ENCODE results near the gene SHPK. TPM values are rescaled to one million over a fixed set of nuclear protein-coding genes. Genes with fewer than 3 reads are reported as not detected.

Gene SHPK
- total and polyA plus RNA-seq, 10 donors: 2.3 to 13.6 (median 10.2) TPM

GRCh38 chr17:3657588-3657869, 21.5 kb upstream of the SHPK start:
- no peaks in the 10 kb centered on the region for H3K9me3 ChIP-seq
- H3K27me3 ChIP-seq (replicated peaks in 1 of 7): no peaks in the 10 kb centered on the region
- peaks cover 0 to 70% (median 2%) of the 10 kb centered on the region in 6 donors for H3K36me3 ChIP-seq
- peaks cover 0 to 33% (median 12%) of the 10 kb centered on the region in 6 donors for H3K4me1 ChIP-seq
- H3K4me3 ChIP-seq: no peak overlapping the region
- TF ChIP-seq POLR2AphosphoS5 (IDR thresholded peaks at IDR 0.05) (no peak), POLR2A (IDR thresholded peaks at IDR 0.05) (no peak), CTCF (IDR thresholded peaks at IDR 0.05 in 8 of 11, conservative IDR thresholded peaks at IDR 0.05 in 3 of 11) (no peak)
- 85 to 95% (median 91%) methylated on average over 7 of the region's 7 CpGs for WGBS, 5 donors
- DNase-seq: no peak
- intact Hi-C loops (cut with DNase I; ENCODE audit: low total_unique reads): no loop called here
- no peak overlapping the region for H3K27ac ChIP-seq

GRCh38 chr17:3656755-3657587, 20.9 kb upstream of the SHPK start:
- no peak for DNase-seq
- H3K27ac ChIP-seq: no peak overlapping the region
- no peaks in the 10 kb centered on the region for H3K27me3 ChIP-seq (replicated peaks in 1 of 7)
- 86 to 93% (median 90%) methylated on average over 14 to 16 of the region's 16 CpGs for WGBS, 5 donors
- H3K4me1 ChIP-seq: peaks cover 0 to 33% (median 12%) of the 10 kb centered on the region in 6 donors
- TF ChIP-seq POLR2A (IDR thresholded peaks at IDR 0.05): no peak
- no peak for TF ChIP-seq CTCF (IDR thresholded peaks at IDR 0.05 in 8 of 11, conservative IDR thresholded peaks at IDR 0.05 in 3 of 11)
- no peak for TF ChIP-seq POLR2AphosphoS5 (IDR thresholded peaks at IDR 0.05)
- intact Hi-C loops (cut with DNase I; ENCODE audit: low total_unique reads): no loop called here
- peaks cover 0 to 66% (median 0%) of the 10 kb centered on the region in 6 donors for H3K36me3 ChIP-seq
- H3K9me3 ChIP-seq: no peaks in the 10 kb centered on the region
- H3K4me3 ChIP-seq: no peak overlapping the region

- TF ChIP-seq CTCF (IDR thresholded peaks at IDR 0.05 in 8 of 11, conservative IDR thresholded peaks at IDR 0.05 in 3 of 11): no peak
- TF ChIP-seq POLR2AphosphoS5 (IDR thresholded peaks at IDR 0.05): no peak
- H3K9me3 ChIP-seq: no peaks in the 10 kb centered on the region
- 91 to 97% (median 93%) methylated on average over 12 to 16 of the region's 16 CpGs for WGBS, 5 donors
Observed at GRCh38 chr17:3656353-3656752, 20.3 kb upstream of the SHPK start.

GRCh38 chr17:3655766-3656165, 19.7 kb upstream of the SHPK start:
- DNase-seq: no peak
- TF ChIP-seq CTCF (IDR thresholded peaks at IDR 0.05 in 8 of 11, conservative IDR thresholded peaks at IDR 0.05 in 3 of 11) (no peak), POLR2A (IDR thresholded peaks at IDR 0.05) (no peak), POLR2AphosphoS5 (IDR thresholded peaks at IDR 0.05) (no peak)
- H3K4me3 ChIP-seq: no peak overlapping the region
- no peak overlapping the region for H3K27ac ChIP-seq
- H3K27me3 ChIP-seq (replicated peaks in 1 of 7): no peaks in the 10 kb centered on the region
- H3K36me3 ChIP-seq: peaks cover 0 to 63% (median 0%) of the 10 kb centered on the region in 6 donors
- H3K9me3 ChIP-seq: no peaks in the 10 kb centered on the region
- 84 to 97% (median 91%) methylated on average over 6 to 11 of the region's 11 CpGs for WGBS, 5 donors
- peaks cover 0 to 29% (median 12%) of the 10 kb centered on the region in 6 donors for H3K4me1 ChIP-seq
- intact Hi-C loops (cut with DNase I; ENCODE audit: low total_unique reads): no loop called here

More at GRCh38 chr17:3656353-3656752, 20.3 kb upstream of the SHPK start:
- no peaks in the 10 kb centered on the region for H3K27me3 ChIP-seq (replicated peaks in 1 of 7)
- H3K4me3 ChIP-seq: no peak overlapping the region
- no peak for DNase-seq
- intact Hi-C loops (cut with DNase I; ENCODE audit: low total_unique reads): no loop called here
- H3K36me3 ChIP-seq: peaks cover 0 to 63% (median 0%) of the 10 kb centered on the region in 6 donors
- H3K27ac ChIP-seq: no peak overlapping the region
- H3K4me1 ChIP-seq: peaks cover 0 to 33% (median 12%) of the 10 kb centered on the region in 6 donors
